Measurements from ENCODE around the gene TMEM181.

DNA sequence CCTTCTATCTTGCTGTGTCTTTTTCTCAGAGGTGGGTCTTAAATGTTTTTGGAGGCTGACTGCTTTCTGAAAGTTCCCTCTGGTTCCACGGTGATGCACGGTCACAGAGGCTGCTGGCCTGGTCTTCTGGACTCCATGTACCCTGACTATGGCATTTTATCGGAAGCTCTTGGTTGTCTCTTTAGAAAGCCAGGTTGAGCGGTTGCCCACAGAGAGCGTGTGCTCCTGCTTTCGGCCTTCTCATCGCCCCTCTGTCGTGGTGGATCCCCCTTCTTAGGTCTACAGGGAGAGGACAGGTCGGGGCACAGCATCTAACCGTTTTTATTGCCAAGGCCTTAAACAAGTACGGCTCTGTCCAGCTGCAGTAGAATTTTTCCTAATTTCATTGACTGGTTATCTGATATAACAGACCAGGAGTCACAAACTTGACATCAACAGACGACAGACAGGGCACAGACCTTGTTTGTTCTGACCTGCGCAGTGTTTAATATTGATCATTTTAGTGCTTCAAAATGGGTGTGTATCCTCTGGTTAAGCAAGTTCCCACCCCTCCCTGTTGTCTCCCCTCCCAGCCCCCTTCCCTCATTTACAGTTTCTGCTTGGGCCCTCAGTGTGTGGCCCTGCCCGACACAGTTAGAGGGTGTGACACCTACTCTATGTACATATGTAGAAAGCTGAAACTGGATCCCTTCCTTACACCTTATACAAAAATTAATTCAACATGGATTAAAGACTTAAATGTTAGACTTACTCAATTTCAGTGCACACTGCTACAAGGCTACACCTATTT, 114.6 kb downstream of the TMEM181 start:
- TF ChIP-seq YY1 (IDR thresholded peaks at IDR 0.05; ENCODE audit: insufficient read depth, insufficient read length) (no peak), ZNF274 (IDR thresholded peaks at IDR 0.05; ENCODE audit: low read depth, low read length) (no peak)

Measured in NT2/D1 (cell line).